HG02610 (cell line): ENCODE data around the gene UGT3A1.
A peak's percentile ranks its signal among the peaks of the same experiment; 100 is the strongest.

Experiments
- ATAC-seq: cut with Tn5 transposase; IDR thresholded peaks from one replicate; pipeline ENCODE4 v1.9.1; 2021; ENCODE audit warnings: mild to moderate bottlenecking, moderate library complexity; ENCODE audit not compliant: unreplicated experiment

The UGT3A1 gene

DNA sequence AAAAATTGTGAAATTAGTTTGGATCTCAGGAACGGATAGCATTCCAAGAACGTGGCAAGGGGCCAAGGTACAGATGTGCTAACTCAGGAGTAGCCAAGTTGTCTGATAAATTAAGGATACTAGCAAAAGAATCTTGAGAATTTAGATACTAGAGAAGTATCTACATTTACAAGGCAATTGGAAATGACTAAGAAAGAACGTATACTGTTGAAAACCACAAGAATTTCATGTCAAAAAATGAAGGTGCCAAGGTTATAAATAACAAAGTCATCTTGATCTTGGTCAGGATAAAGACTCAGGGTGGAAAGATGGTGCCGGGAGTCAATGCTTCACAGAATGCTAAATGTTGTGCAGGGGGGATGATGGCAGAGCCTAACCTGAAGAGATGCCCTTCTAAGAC is 72.0 kb downstream of the UGT3A1 start:
- no peak for ATAC-seq

DNA sequence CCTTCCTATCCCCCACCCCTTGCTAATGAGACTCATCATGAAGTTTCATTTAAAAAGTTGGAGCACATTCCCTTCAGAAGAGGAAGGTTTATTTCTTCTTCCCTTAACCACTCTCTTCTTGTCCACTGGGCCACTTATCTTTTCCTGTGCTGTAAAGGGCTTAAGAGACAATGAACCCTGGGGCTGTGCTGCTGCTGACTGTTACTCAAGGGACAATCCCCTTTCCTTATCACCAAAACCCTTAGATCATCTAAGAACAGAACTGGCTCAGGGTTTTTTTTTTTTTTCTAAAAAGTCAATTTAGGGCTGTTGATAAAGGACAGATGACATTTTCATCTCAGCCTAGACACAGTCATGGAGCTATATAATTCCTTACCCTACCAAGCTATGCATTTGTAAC is 82.4 kb downstream of the UGT3A1 start:
- ATAC-seq: no peak

GRCh38 chr5:35908228-35908627 is 83.0 kb downstream of the UGT3A1 start:
- no peak for ATAC-seq

GRCh38 chr5:35904443-35905132 is 86.6 kb downstream of the UGT3A1 start:
- ATAC-seq: peak; percentile 70

DNA sequence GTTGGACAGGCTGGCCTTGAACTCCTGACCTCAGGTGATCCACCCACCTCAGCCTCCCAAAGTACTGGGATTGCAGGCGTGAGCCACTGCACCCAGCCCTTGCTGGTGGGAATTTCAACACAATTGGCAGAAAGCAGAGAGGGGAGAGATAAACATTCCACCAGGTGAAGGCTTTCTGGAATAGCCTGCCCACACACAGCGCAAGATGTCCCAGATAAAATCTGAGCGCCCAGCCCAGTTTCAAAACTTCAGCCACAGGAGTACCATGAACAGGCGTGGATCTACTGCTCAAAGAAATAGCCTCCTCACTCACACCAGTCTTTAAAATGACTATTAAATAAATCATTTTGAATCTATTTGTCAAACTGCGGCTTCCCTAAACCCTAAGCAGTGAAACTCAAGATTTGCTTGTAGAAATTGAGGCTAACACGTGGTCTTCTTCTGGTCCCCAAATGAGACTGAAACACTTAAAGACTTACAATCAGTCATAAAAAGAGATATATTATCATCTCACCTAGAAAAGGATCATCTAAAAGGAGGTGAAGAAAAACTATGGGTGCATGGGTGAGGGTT is 87.5 kb downstream of the UGT3A1 start:
- ATAC-seq: no peak

DNA sequence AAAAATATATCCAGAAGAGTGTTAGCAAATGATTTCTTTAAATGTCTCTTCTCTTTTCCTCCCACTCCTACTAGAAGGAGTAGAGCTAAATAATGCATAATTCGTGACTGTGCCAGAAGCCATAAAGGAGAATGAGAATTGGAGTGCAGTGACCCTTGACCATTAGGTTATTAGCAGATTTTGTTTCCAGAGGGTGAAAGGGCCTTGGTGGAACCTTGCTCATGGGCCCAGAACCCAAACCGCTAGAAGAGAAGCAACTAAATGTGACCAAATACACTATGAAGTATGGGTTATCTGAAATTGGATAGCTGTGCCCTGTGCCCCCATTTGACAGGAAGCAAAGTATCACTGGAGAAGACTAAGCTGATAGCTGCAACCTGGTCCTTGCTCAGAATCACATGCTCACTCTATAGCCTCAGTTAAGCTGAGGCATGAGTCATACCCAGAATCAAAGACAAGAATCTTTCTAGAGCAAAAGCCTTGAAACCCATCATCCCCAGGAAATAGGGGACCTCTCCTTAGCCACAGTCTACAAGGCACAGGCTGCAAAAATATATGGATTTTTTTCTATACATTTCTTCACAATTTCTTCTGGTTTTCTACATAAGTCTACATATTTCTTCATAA is 89.0 kb downstream of the UGT3A1 start:
- peak; percentile 61 for ATAC-seq
